ENCODE data around the gene KDM4C.

- TF ChIP-seq, protein P1, sequence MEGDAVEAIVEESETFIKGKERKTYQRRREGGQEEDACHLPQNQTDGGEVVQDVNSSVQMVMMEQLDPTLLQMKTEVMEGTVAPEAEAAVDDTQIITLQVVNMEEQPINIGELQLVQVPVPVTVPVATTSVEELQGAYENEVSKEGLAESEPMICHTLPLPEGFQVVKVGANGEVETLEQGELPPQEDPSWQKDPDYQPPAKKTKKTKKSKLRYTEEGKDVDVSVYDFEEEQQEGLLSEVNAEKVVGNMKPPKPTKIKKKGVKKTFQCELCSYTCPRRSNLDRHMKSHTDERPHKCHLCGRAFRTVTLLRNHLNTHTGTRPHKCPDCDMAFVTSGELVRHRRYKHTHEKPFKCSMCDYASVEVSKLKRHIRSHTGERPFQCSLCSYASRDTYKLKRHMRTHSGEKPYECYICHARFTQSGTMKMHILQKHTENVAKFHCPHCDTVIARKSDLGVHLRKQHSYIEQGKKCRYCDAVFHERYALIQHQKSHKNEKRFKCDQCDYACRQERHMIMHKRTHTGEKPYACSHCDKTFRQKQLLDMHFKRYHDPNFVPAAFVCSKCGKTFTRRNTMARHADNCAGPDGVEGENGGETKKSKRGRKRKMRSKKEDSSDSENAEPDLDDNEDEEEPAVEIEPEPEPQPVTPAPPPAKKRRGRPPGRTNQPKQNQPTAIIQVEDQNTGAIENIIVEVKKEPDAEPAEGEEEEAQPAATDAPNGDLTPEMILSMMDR (IDR thresholded peaks at IDR 0.05; ENCODE audit: borderline replicate concordance, extremely low read depth, low read length, poor library complexity, severe bottlenecking): no peak
- TF ChIP-seq EZH2 (IDR thresholded peaks at IDR 0.05; ENCODE audit: borderline replicate concordance, low read depth, low read length, severe bottlenecking): no peak
Measured at GRCh38 chr9:6869081-6869948, 111.5 kb downstream of the KDM4C start.

All from DND-41 (cell line).